Panc1 (cell line): ENCODE results near the gene STK10. TPM values are rescaled to one million over a fixed set of nuclear protein-coding genes. Genes with fewer than 3 reads are reported as not detected.

Experiments
- ATAC-seq: fragments of 200-7000 bp; cut with Tn5 transposase; 2 replicates; pipeline ENCODE4 v1.9.1; 2020; ENCODE audit warnings: mild to moderate bottlenecking, moderate library complexity
- BruUV-seq: library from RNA; stranded (reverse); fragments of 400-500 nt; replicated peaks from 2 replicates; lab custom pipeline; 2021; lab: Mats Ljungman, UMichigan
- CTCF ChIA-PET: fragments of 300-600 bp; sonication (Branson Sonifier 250); formaldehyde crosslinking; loops from one replicate; lab custom pipeline; 2022; ENCODE audit warnings: antibody characterized with exemption; lab: Charles Lee
- POLR2A ChIA-PET: fragments of 300-600 bp; sonication (Branson Sonifier 250); formaldehyde crosslinking; loops from one replicate; lab custom pipeline; 2022; ENCODE audit warnings: antibody characterized with exemption; lab: Charles Lee
- DNase-seq: peaks from one replicate; pipeline ENCODE4 v3.0.0-alpha.2; 2010; ENCODE audit warnings: low read depth, low spot score
- H3K27ac ChIP-seq: 2 replicates; pipeline ENCODE4 v1.5.1; 2011; ENCODE audit warnings: mild to moderate bottlenecking, low read length, inconsistent platforms
- H3K27me3 ChIP-seq: fragments of 200-500 bp; sonication (Bioruptor generic); 2 replicates; pipeline ENCODE4 v1.6.0; 2014; ENCODE audit warnings: low read length, inconsistent platforms; ENCODE audit not compliant: control insufficient read depth, insufficient read depth
- H3K36me3 ChIP-seq: fragments of 200-500 bp; sonication (Bioruptor generic); 2 replicates; pipeline ENCODE4 v1.5.1; 2014; ENCODE audit warnings: inconsistent platforms, mild to moderate bottlenecking, low read length, moderate library complexity; ENCODE audit not compliant: control insufficient read depth, insufficient read depth
- H3K4me1 ChIP-seq: 2 replicates; pipeline ENCODE4 v1.5.1; 2011; ENCODE audit warnings: inconsistent platforms, mild to moderate bottlenecking, low read length, moderate library complexity; ENCODE audit not compliant: control insufficient read depth, insufficient read depth
- H3K4me3 ChIP-seq, 2 experiments: 2 replicates each; pipeline ENCODE4 v1.5.1; 2011 to 2012; ENCODE audit warnings: low read depth in 2 of 2, low read length in 2 of 2, mild to moderate bottlenecking in 2 of 2, inconsistent platforms in 1 of 2, moderate library complexity in 1 of 2
- H3K9me3 ChIP-seq: fragments of 200-500 bp; sonication (Bioruptor generic); 2 replicates; pipeline ENCODE4 v1.5.1; 2014; ENCODE audit warnings: low read depth, mild to moderate bottlenecking, inconsistent platforms, low read length, moderate library complexity; ENCODE audit not compliant: control insufficient read depth, insufficient read depth
- POLR2AphosphoS5 ChIP-seq: IDR thresholded peaks from 2 replicates; pipeline ENCODE4 v1.6.1; 2012; ENCODE audit warnings: mild to moderate bottlenecking, low read depth, low read length, moderate library complexity
- SIN3A ChIP-seq: IDR thresholded peaks from 2 replicates; pipeline ENCODE4 v1.6.1; 2012; ENCODE audit warnings: low read depth, mild to moderate bottlenecking, low read length, moderate library complexity, borderline replicate concordance; ENCODE audit not compliant: insufficient read depth
- TCF7L2 ChIP-seq: IDR thresholded peaks from 2 replicates; pipeline ENCODE4 v1.6.1; 2011; ENCODE audit warnings: mild to moderate bottlenecking, low read depth, low read length, inconsistent platforms
- in situ Hi-C: cut with HindIII; loops from 2 replicates; pipeline ENCODE4 v1.10.0; 2016; ENCODE audit warnings: low sequenced_read_pairs, low pct_unique_long_range_greater_than_20kb
- intact Hi-C: fragments of 100-400 bp; cut with micrococcal nuclease; formaldehyde crosslinking; loops from one replicate; pipeline ENCODE4 v1.10.0; 2022; ENCODE audit not compliant: unreplicated experiment
- total RNA-seq: library from RNA; stranded (reverse); gene quantifications from one replicate; pipeline ENCODE4 v1.2.1, GENCODE V29; 2021; ENCODE audit not compliant: unreplicated experiment
- TF ChIP-seq, protein P1 (sequence below): fragments of 450-650 bp; IDR thresholded peaks from 2 replicates; pipeline ENCODE4 v1.5.1; 2017; ENCODE audit warnings: mild to moderate bottlenecking
- TF ChIP-seq, protein P2 (sequence below), 2 experiments: IDR thresholded peaks; 2 replicates each; pipeline ENCODE4 v1.6.1; 2011 to 2012; ENCODE audit warnings: low read depth in 2 of 2, control low read depth in 1 of 2, low read length in 1 of 2, mild to moderate bottlenecking in 1 of 2, moderate library complexity in 1 of 2; ENCODE audit not compliant: insufficient read depth in 1 of 2

STK10 gene
- total RNA-seq, 1 experiment from 2014 or later: 34.9 TPM

DNA sequence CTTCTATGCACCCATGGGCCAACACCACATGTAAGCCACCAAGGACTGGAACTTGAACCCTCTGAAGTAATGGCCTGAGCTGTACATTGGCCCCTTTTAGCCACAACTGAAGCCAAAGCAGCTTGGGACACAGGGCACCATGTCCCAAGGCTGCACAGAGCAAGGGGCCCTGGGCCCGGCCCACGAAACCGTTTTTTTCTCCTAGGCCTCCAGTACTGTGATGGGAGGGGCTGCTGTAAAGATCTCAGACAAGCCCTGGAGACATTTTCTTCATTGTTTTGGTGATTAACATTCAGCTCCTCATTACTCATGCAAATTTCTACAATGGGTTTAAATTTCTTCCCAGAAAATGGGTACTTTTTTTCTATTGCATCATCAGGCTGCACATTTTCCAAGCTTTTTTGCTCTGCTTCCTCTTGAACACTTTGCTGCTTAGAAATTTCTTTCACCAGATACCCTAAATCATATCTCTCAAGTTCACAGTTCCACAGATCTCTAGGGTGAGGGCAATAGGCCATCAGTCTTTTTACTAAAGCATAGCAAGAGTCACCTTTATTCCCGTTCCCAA is 156.0 kb downstream of the STK10 start:
- intact Hi-C loops: no loop called here
- Histone ChIP-seq H3K27ac (no peak overlapping the region), H3K9me3 (no peaks in the 10 kb centered on the region), H3K36me3 (no peaks in the 10 kb centered on the region), H3K4me1 (no peaks in the 10 kb centered on the region), H3K4me3 (no peak overlapping the region), H3K27me3 (no peaks in the 10 kb centered on the region)
- TF ChIP-seq TCF7L2 (no peak), SIN3A (no peak), POLR2AphosphoS5 (no peak)
- TF ChIP-seq, protein P1, sequence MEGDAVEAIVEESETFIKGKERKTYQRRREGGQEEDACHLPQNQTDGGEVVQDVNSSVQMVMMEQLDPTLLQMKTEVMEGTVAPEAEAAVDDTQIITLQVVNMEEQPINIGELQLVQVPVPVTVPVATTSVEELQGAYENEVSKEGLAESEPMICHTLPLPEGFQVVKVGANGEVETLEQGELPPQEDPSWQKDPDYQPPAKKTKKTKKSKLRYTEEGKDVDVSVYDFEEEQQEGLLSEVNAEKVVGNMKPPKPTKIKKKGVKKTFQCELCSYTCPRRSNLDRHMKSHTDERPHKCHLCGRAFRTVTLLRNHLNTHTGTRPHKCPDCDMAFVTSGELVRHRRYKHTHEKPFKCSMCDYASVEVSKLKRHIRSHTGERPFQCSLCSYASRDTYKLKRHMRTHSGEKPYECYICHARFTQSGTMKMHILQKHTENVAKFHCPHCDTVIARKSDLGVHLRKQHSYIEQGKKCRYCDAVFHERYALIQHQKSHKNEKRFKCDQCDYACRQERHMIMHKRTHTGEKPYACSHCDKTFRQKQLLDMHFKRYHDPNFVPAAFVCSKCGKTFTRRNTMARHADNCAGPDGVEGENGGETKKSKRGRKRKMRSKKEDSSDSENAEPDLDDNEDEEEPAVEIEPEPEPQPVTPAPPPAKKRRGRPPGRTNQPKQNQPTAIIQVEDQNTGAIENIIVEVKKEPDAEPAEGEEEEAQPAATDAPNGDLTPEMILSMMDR: no peak
- TF ChIP-seq, protein P2, sequence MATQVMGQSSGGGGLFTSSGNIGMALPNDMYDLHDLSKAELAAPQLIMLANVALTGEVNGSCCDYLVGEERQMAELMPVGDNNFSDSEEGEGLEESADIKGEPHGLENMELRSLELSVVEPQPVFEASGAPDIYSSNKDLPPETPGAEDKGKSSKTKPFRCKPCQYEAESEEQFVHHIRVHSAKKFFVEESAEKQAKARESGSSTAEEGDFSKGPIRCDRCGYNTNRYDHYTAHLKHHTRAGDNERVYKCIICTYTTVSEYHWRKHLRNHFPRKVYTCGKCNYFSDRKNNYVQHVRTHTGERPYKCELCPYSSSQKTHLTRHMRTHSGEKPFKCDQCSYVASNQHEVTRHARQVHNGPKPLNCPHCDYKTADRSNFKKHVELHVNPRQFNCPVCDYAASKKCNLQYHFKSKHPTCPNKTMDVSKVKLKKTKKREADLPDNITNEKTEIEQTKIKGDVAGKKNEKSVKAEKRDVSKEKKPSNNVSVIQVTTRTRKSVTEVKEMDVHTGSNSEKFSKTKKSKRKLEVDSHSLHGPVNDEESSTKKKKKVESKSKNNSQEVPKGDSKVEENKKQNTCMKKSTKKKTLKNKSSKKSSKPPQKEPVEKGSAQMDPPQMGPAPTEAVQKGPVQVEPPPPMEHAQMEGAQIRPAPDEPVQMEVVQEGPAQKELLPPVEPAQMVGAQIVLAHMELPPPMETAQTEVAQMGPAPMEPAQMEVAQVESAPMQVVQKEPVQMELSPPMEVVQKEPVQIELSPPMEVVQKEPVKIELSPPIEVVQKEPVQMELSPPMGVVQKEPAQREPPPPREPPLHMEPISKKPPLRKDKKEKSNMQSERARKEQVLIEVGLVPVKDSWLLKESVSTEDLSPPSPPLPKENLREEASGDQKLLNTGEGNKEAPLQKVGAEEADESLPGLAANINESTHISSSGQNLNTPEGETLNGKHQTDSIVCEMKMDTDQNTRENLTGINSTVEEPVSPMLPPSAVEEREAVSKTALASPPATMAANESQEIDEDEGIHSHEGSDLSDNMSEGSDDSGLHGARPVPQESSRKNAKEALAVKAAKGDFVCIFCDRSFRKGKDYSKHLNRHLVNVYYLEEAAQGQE (IDR thresholded peaks at IDR 0.05; ENCODE audit: insufficient read depth in 1 of 2, low read depth in 2 of 2, low read length in 1 of 2): no peak
- POLR2A ChIA-PET: no interaction called here
- DNase-seq (no peak), ATAC-seq (no peak)
- in situ Hi-C loops: no loop called here
- CTCF ChIA-PET: no interaction called here
- BruUV-seq: no TSS peak

- no peak overlapping the region for H3K4me3 ChIP-seq
- no peaks in the 10 kb centered on the region for H3K4me1 ChIP-seq
- in situ Hi-C loops: no loop called here
- no peaks in the 10 kb centered on the region for H3K36me3 ChIP-seq
- ATAC-seq: no peak
- TF ChIP-seq TCF7L2 (no peak), SIN3A (no peak)
- TF ChIP-seq, protein P2 (IDR thresholded peaks at IDR 0.05; ENCODE audit: insufficient read depth in 1 of 2, low read depth in 2 of 2, low read length in 1 of 2): no peak
- ChIA-PET POLR2A (interaction anchor here (0.6 kb wide), 1 partner anchor 67 kb away, joined by 3 read pairs; no protein-coding TSS in a partner anchor), CTCF (no interaction called here)
- no peaks in the 10 kb centered on the region for H3K9me3 ChIP-seq
- H3K27me3 ChIP-seq: no peaks in the 10 kb centered on the region
- intact Hi-C loops: no loop called here
- BruUV-seq: no TSS peak
- H3K27ac ChIP-seq: no peak overlapping the region
- no peak for DNase-seq
Observed at GRCh38 chr5:172029876-172030275, 158.1 kb downstream of the STK10 start.
